Esophagus muscularis mucosa (tissue), 4 donors: ENCODE results near the gene SH3RF2. TPM values are rescaled to one million over a fixed set of nuclear protein-coding genes. Genes with fewer than 3 reads are reported as not detected.

Experiments used
- DNase-seq: peaks from one replicate; pipeline ENCODE4 v3.0.0-alpha.2; 2017; ENCODE audit errors: extremely low spot score
- H3K27ac ChIP-seq, 4 donors: fragments of 200-600 bp; sonication (generic); replicated peaks in 1 of 4; 1 replicate in 3 of 4; 2 replicates in 1 of 4; pipeline ENCODE4 v1.5.1; 2016 to 2019; ENCODE audit warnings: mild to moderate bottlenecking in 1 of 4
- H3K27me3 ChIP-seq, 4 donors: fragments of 200-600 bp; sonication (generic); one replicate each; pipeline versions ENCODE4 v1.5.1 to v1.6.0; 2016 to 2019
- H3K36me3 ChIP-seq, 4 donors: fragments of 200-600 bp; sonication (generic); one replicate each; pipeline ENCODE4 v1.5.1; 2016 to 2019
- H3K4me1 ChIP-seq, 4 donors: fragments of 200-600 bp; sonication (generic); one replicate each; pipeline ENCODE4 v1.5.1; 2016 to 2019
- H3K4me3 ChIP-seq, 4 donors: fragments of 200-600 bp; sonication (generic); 1 replicate in 2 of 4; 2 replicates in 2 of 4; pipeline ENCODE4 v1.5.1; 2016 to 2019; ENCODE audit warnings: mild to moderate bottlenecking in 4 of 4, moderate library complexity in 1 of 4
- H3K9me3 ChIP-seq, 4 donors: fragments of 200-600 bp; sonication (generic); 1 replicate in 3 of 4; 2 replicates in 1 of 4; pipeline ENCODE4 v1.5.1; 2016 to 2019
- EP300 ChIP-seq: sonication (generic); formaldehyde crosslinking; IDR thresholded peaks from one replicate; pipeline ENCODE4 v1.6.1; 2017; ENCODE audit warnings: antibody characterized with exemption
- POLR2A ChIP-seq: fragments of 450-650 bp; IDR thresholded peaks from one replicate; pipeline ENCODE4 v1.6.1; 2017; ENCODE audit warnings: antibody characterized with exemption, moderate library complexity, mild to moderate bottlenecking, low read depth
- POLR2AphosphoS5 ChIP-seq, 2 donors: sonication (generic); formaldehyde crosslinking; IDR thresholded peaks; one replicate each; pipeline ENCODE4 v1.6.1; 2017; ENCODE audit warnings: antibody characterized with exemption in 2 of 2
- WGBS: methylation state at CpG from one replicate; pipeline ENCODE4 v1.1.5; 2018; 5-methylcytosine and 5-hydroxymethylcytosine counted together
- intact Hi-C: fragments of 100-400 bp; cut with DNase I; formaldehyde crosslinking; loops from one replicate; pipeline ENCODE4 v1.15.1; 2023
- total RNA-seq, 4 donors: library from RNA; depleted of rRNA; stranded (reverse); fragments of >200 nt; gene quantifications; one replicate each; pipeline versions ENCODE4 v1.1.0 to v1.2.1, GENCODE V29; 2016
- TF ChIP-seq, protein P1 (sequence below), 3 experiments: fragments of 200-600 bp in 2 of 3; fragments of 450-650 bp in 1 of 3; sonication (generic) in 2 of 3; IDR thresholded peaks; one replicate each; pipeline ENCODE4 v1.5.1; 2017 to 2019; ENCODE audit warnings: antibody characterized with exemption in 3 of 3, mild to moderate bottlenecking in 2 of 3, moderate library complexity in 1 of 3

SH3RF2 gene
- total RNA-seq, 4 donors from 2014 or later, result 0.66 to 2.1 (median 1.5) TPM

DNA sequence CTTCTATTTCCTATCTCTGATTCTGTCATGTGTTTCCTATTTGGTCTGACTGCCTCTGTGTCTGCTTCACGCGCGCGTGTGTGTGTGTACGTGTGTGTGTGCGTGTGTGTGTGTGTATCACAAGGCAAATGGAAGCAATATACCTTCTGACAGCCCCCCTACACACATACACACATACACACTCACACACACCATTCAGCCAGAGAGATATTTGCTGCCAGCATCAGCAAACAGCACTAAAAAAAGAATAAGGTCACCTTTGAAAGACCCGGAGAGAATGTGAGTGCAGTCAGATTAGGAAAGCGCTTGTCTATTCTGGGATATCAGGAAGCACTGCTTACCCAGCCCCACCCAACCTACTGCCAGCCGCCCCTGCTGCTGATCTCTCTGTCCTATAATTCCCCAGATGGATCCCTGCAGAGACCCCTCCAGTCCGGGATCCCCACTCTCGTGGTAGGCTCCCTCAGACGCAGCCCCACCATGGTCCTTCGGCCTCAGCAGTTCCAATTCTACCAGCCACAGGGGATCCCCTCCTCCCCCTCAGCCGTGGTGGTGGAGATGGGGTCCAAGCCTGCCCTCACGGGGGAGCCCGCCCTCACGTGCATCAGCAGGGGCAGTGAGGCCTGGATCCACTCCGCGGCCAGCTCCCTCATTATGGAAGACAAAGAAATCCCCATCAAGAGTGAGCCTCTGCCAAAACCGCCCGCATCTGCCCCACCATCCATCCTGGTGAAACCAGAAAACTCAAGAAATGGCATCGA, 123.3 kb downstream of the SH3RF2 start:
- no peak overlapping the region for H3K4me3 ChIP-seq
- WGBS, result 75% methylated on average over 19 of the region's 22 CpGs

DNA sequence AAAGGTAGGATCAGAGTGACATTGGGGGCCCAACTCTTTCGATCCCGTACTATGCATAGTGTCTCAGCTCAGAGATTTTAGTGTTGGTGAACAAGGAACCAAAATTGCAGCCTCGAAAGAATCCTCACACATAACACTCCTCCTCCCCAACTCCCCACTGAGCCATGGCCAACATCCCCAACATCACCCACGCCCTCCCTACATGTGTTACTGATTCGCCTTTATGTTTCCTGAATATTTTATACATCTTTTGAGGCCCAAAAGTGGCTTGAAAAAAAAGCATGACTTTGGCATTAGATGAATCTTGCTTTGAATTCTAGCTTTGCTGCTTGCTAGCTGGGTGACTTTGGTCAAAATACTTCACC, 123.8 kb downstream of the SH3RF2 start:
- intact Hi-C loops, result no loop called here
- H3K4me3 ChIP-seq, result no peak overlapping the region

More for the DNA sequence above, 123.3 kb downstream of the SH3RF2 start:
- DNase-seq, result no peak
- no peaks in the 10 kb centered on the region for H3K9me3 ChIP-seq
- TF ChIP-seq POLR2A, result no peak
- no peak for TF ChIP-seq POLR2AphosphoS5 (IDR thresholded peaks at IDR 0.05)
- no peak for TF ChIP-seq EP300
- TF ChIP-seq, protein P1, sequence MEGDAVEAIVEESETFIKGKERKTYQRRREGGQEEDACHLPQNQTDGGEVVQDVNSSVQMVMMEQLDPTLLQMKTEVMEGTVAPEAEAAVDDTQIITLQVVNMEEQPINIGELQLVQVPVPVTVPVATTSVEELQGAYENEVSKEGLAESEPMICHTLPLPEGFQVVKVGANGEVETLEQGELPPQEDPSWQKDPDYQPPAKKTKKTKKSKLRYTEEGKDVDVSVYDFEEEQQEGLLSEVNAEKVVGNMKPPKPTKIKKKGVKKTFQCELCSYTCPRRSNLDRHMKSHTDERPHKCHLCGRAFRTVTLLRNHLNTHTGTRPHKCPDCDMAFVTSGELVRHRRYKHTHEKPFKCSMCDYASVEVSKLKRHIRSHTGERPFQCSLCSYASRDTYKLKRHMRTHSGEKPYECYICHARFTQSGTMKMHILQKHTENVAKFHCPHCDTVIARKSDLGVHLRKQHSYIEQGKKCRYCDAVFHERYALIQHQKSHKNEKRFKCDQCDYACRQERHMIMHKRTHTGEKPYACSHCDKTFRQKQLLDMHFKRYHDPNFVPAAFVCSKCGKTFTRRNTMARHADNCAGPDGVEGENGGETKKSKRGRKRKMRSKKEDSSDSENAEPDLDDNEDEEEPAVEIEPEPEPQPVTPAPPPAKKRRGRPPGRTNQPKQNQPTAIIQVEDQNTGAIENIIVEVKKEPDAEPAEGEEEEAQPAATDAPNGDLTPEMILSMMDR (IDR thresholded peaks at IDR 0.05), result no peak
- H3K4me1 ChIP-seq, result peaks cover 0 to 2% (median 0%) of the 10 kb centered on the region in 4 donors
- no peaks in the 10 kb centered on the region for H3K27me3 ChIP-seq
- intact Hi-C loops, result loop anchor here (10.0 kb wide), 2 partner anchors 365 to 1855 kb away; no protein-coding TSS in a partner anchor
- peaks cover 0 to 13% (median 0%) of the 10 kb centered on the region in 4 donors for H3K36me3 ChIP-seq
- no peak overlapping the region for H3K27ac ChIP-seq

DNA sequence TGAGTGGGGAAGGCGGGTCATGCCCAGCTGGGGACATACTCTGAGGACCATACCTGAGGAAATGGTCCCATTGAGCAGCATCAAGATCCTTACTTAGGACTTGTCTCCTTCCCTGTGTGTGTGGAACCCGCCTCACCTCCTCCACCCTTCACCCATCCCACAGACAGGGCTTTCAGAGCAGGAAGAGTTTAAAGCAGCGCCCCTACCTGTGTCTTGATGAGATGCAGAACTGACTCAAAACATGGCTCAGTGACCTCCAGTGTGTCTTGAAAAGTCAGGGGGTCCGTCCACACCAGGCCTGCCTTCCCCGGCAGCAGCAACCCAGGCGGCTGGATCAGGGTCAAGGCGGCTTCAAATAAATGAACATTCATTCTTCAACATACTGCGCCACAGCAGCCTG, 130.6 kb downstream of the SH3RF2 start:
- Histone ChIP-seq H3K4me1 (peaks cover 0 to 14% (median 1%) of the 10 kb centered on the region in 4 donors), H3K27me3 (no peaks in the 10 kb centered on the region), H3K4me3 (no peak overlapping the region), H3K27ac (no peak overlapping the region), H3K9me3 (no peaks in the 10 kb centered on the region), H3K36me3 (peaks cover 0 to 13% (median 0%) of the 10 kb centered on the region in 4 donors)
- 97% methylated on average over 8 of the region's 8 CpGs for WGBS
- DNase-seq, result no peak
- no peak for TF ChIP-seq POLR2AphosphoS5 (IDR thresholded peaks at IDR 0.05)
- no peak for TF ChIP-seq POLR2A
- TF ChIP-seq, protein P1 (IDR thresholded peaks at IDR 0.05), result no peak
- no peak for TF ChIP-seq EP300
- intact Hi-C loops, result no loop called here

More for the DNA sequence above, 123.8 kb downstream of the SH3RF2 start:
- no peak for DNase-seq
- Histone ChIP-seq H3K4me1 (peaks cover 0 to 2% (median 0%) of the 10 kb centered on the region in 4 donors), H3K27ac (no peak overlapping the region), H3K36me3 (peaks cover 0 to 13% (median 0%) of the 10 kb centered on the region in 4 donors), H3K27me3 (no peaks in the 10 kb centered on the region), H3K9me3 (no peaks in the 10 kb centered on the region)
- TF ChIP-seq POLR2A (no peak), EP300 (no peak), POLR2AphosphoS5 (IDR thresholded peaks at IDR 0.05) (no peak)
- TF ChIP-seq, protein P1 (IDR thresholded peaks at IDR 0.05), result no peak
- 90% methylated on average over 5 of the region's 5 CpGs for WGBS

DNA sequence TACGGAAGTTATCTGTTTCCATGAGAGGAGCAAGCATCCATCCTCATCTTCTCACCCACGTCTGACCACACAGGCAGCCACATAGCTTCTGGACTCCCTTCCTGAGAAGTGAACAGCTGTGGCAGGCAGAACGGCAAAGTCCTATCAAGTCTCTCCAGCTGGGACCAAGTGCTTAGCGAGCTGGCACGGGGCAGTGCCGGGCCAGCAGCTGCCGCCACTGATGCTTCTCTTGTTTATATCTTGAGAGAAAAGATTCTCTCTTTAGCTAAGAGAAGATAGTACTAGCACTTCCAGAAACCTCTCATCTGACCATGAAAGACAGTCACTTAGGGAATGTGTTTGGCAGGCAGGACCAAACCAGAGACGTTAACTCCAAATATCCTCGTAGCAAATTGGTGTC, 131.8 kb downstream of the SH3RF2 start:
- 63% methylated on average over 9 of the region's 9 CpGs for WGBS
- no peaks in the 10 kb centered on the region for H3K27me3 ChIP-seq
- TF ChIP-seq POLR2AphosphoS5 (IDR thresholded peaks at IDR 0.05), result no peak
- no peak for TF ChIP-seq EP300
- TF ChIP-seq, protein P1 (IDR thresholded peaks at IDR 0.05), result no peak
- TF ChIP-seq POLR2A, result no peak
- H3K4me1 ChIP-seq, result peaks cover 0 to 17% (median 1%) of the 10 kb centered on the region in 4 donors
- H3K4me3 ChIP-seq, result no peak overlapping the region
- no peak overlapping the region for H3K27ac ChIP-seq
- H3K9me3 ChIP-seq, result no peaks in the 10 kb centered on the region
- intact Hi-C loops, result no loop called here
- no peak for DNase-seq
- H3K36me3 ChIP-seq, result peaks cover 0 to 2% (median 0%) of the 10 kb centered on the region in 4 donors
